H1 (cell line): ENCODE results near the gene ZNF658. TPM values are rescaled to one million over a fixed set of nuclear protein-coding genes. Genes with fewer than 3 reads are reported as not detected.
"Not testable (repeated sequence)": the region's sequence is repeated elsewhere in the genome, so short reads cannot be mapped to it uniquely, and the experiment has no call there.

Source experiments
- CTCF ChIA-PET: fragments of 300-600 bp; sonication (Branson Sonifier 250); formaldehyde crosslinking; loops from one replicate; lab custom pipeline; 2021; ENCODE audit not compliant: partially characterized antibody; lab: Charles Lee
- POLR2A ChIA-PET: fragments of 300-600 bp; sonication (Branson Sonifier 250); formaldehyde crosslinking; loops from one replicate; lab custom pipeline; 2021; ENCODE audit warnings: inconsistent platforms; ENCODE audit not compliant: partially characterized antibody; lab: Charles Lee
- DNase-seq, 2 experiments: peaks; one replicate each; pipeline versions ENCODE4 v3.0.0 to v3.0.0-alpha.2; 2010 to 2022; ENCODE audit warnings: low spot score in 2 of 2, low read depth in 1 of 2, mixed read lengths in 1 of 2
- FAIRE-seq: peaks from 2 replicates; lab custom pipeline; 2011; peaks lifted over from hg19 to GRCh38; lab: Jason Lieb, UNC
- H2AFZ ChIP-seq: 2 replicates; pipeline ENCODE4 v1.8.1; 2012; ENCODE audit warnings: low read length, inconsistent platforms
- H2AK5ac ChIP-seq: 2 replicates; pipeline ENCODE4 v1.6.1; 2013; ENCODE audit warnings: low read depth, low read length
- H2BK120ac ChIP-seq: replicated peaks from 2 replicates; pipeline ENCODE3; 2013; ENCODE audit warnings: low read depth, low read length, inconsistent platforms
- H2BK12ac ChIP-seq: 2 replicates; pipeline ENCODE4 v1.6.1; 2013; ENCODE audit warnings: low read depth, low read length
- H2BK15ac ChIP-seq: 2 replicates; pipeline ENCODE4 v1.6.1; 2013; ENCODE audit warnings: low read length
- H2BK20ac ChIP-seq: 2 replicates; pipeline ENCODE4 v1.6.1; 2013; ENCODE audit warnings: low read length
- H2BK5ac ChIP-seq: 2 replicates; pipeline ENCODE4 v1.6.1; 2013; ENCODE audit warnings: low read depth, low read length
- H3K14ac ChIP-seq: 2 replicates; pipeline ENCODE4 v1.6.1; 2013; ENCODE audit warnings: inconsistent platforms; ENCODE audit not compliant: insufficient read length
- H3K18ac ChIP-seq: 2 replicates; pipeline ENCODE4 v1.6.1; 2013; ENCODE audit warnings: low read length; ENCODE audit errors: extremely low read depth
- H3K23ac ChIP-seq: 2 replicates; pipeline ENCODE4 v1.6.1; 2013; ENCODE audit warnings: inconsistent platforms; ENCODE audit not compliant: insufficient read length
- H3K23me2 ChIP-seq: 2 replicates; pipeline ENCODE4 v1.6.1; 2013; ENCODE audit warnings: low read depth, low read length
- H3K27ac ChIP-seq: 2 replicates; pipeline ENCODE4 v1.6.1; 2011; ENCODE audit warnings: low read depth, low read length, inconsistent platforms
- H3K27me3 ChIP-seq, 4 experiments: replicated peaks in 1 of 4; 1 replicate in 1 of 4; 2 replicates in 3 of 4; pipeline versions ENCODE4 v1.6.1 to v1.8.1; 2011 to 2013; ENCODE audit warnings: low read length in 3 of 4, mild to moderate bottlenecking in 3 of 4, inconsistent platforms in 2 of 4, mixed read lengths in 2 of 4, moderate library complexity in 1 of 4; ENCODE audit not compliant: control insufficient read depth in 3 of 4, insufficient read depth in 3 of 4; ENCODE audit errors: extremely low read depth in 1 of 4
- H3K36me3 ChIP-seq, 4 experiments: 2 replicates each; pipeline versions ENCODE4 v1.6.1 to v1.8.1; 2011 to 2013; ENCODE audit warnings: mild to moderate bottlenecking in 4 of 4, low read length in 3 of 4, moderate library complexity in 2 of 4, control low read depth in 1 of 4, inconsistent platforms in 1 of 4; ENCODE audit not compliant: insufficient read depth in 4 of 4, control insufficient read depth in 2 of 4
- H3K4ac ChIP-seq: replicated peaks from 2 replicates; pipeline ENCODE3; 2013; ENCODE audit warnings: low read length, low read depth, mixed read lengths, inconsistent platforms; ENCODE audit not compliant: insufficient read length
- H3K4me1 ChIP-seq, 4 experiments: replicated peaks in 1 of 4; 1 replicate in 1 of 4; 2 replicates in 3 of 4; pipeline versions ENCODE4 v1.6.1 to v1.8.1; 2011 to 2013; ENCODE audit warnings: low read length in 3 of 4, inconsistent platforms in 2 of 4, mixed read lengths in 1 of 4; ENCODE audit not compliant: insufficient read depth in 4 of 4, control insufficient read depth in 3 of 4
- H3K4me2 ChIP-seq, 2 experiments: 2 replicates each; pipeline versions ENCODE4 v1.6.1 to v1.8.1; 2011 to 2013; ENCODE audit warnings: low read depth in 2 of 2, low read length in 2 of 2, control low read depth in 1 of 2, inconsistent platforms in 1 of 2, mild to moderate bottlenecking in 1 of 2; ENCODE audit not compliant: insufficient read depth in 1 of 2
- H3K4me3 ChIP-seq, 4 experiments: fragments of 200-600, 300-600 bp in 1 of 4; sonication (generic), shearing (Covaris generic), sonication (Bioruptor Twin) in 1 of 4; 2 replicates each; pipeline versions ENCODE4 v1.5.1 to v1.8.1; 2011 to 2016; ENCODE audit warnings: low read length in 4 of 4, low read depth in 3 of 4, control low read depth in 2 of 4, inconsistent platforms in 2 of 4, mild to moderate bottlenecking in 2 of 4, mixed read lengths in 1 of 4, moderate library complexity in 1 of 4; ENCODE audit not compliant: insufficient read depth in 2 of 4; ENCODE audit errors: extremely low read depth in 1 of 4
- H3K56ac ChIP-seq: replicated peaks from 2 replicates; pipeline ENCODE3; 2013; ENCODE audit warnings: low read depth, mild to moderate bottlenecking, mixed read lengths, low read length, inconsistent platforms; ENCODE audit not compliant: insufficient read length
- H3K79me1 ChIP-seq: 2 replicates; pipeline ENCODE4 v1.6.1; 2013; ENCODE audit warnings: low read depth, low read length, control low read depth
- H3K79me2 ChIP-seq, 2 experiments: 2 replicates each; pipeline versions ENCODE4 v1.6.1 to v1.8.1; 2012 to 2013; ENCODE audit warnings: low read length in 2 of 2, mild to moderate bottlenecking in 2 of 2, inconsistent platforms in 1 of 2; ENCODE audit not compliant: insufficient read depth in 2 of 2, control insufficient read depth in 1 of 2
- H3K9ac ChIP-seq, 4 experiments: replicated peaks in 1 of 4; 1 replicate in 1 of 4; 2 replicates in 3 of 4; pipeline versions ENCODE4 v1.6.1 to v1.8.1; 2011 to 2013; ENCODE audit warnings: low read depth in 3 of 4, low read length in 3 of 4, control low read depth in 2 of 4, mild to moderate bottlenecking in 2 of 4, moderate library complexity in 2 of 4, inconsistent platforms in 1 of 4; ENCODE audit errors: extremely low read depth in 1 of 4
- H3K9me3 ChIP-seq, 2 experiments: 2 replicates each; pipeline versions ENCODE4 v1.6.1 to v1.8.1; 2012 to 2013; ENCODE audit warnings: mild to moderate bottlenecking in 2 of 2, moderate library complexity in 2 of 2, control low read depth in 1 of 2, inconsistent platforms in 1 of 2, low read depth in 1 of 2, low read length in 1 of 2, mixed read lengths in 1 of 2; ENCODE audit not compliant: insufficient read depth in 2 of 2
- H4K20me1 ChIP-seq, 2 experiments: replicated peaks in 1 of 2; 2 replicates each; pipeline versions ENCODE3 to v1.8.1; 2011 to 2013; ENCODE audit warnings: inconsistent platforms in 2 of 2, low read length in 2 of 2, mild to moderate bottlenecking in 1 of 2; ENCODE audit not compliant: insufficient read depth in 2 of 2, control insufficient read depth in 1 of 2
- H4K5ac ChIP-seq: 2 replicates; pipeline ENCODE4 v1.6.1; 2013; ENCODE audit warnings: low read length, low read depth, mixed read lengths, inconsistent platforms; ENCODE audit not compliant: insufficient read length
- H4K8ac ChIP-seq: 2 replicates; pipeline ENCODE4 v1.8.0; 2013; ENCODE audit warnings: mild to moderate bottlenecking, moderate library complexity, low read length, inconsistent platforms; ENCODE audit not compliant: insufficient read depth; ENCODE audit errors: extremely low read depth
- H4K91ac ChIP-seq: replicated peaks from 2 replicates; pipeline ENCODE3; 2013; ENCODE audit warnings: low read length, mixed read lengths, inconsistent platforms; ENCODE audit not compliant: insufficient read length
- WGBS, 2 experiments: shearing (Covaris generic) in 1 of 2; methylation state at CpG; one replicate each; pipeline versions ENCODE4 v1.1.6 to v1.1.7; 2013 to 2015; ENCODE audit warnings: low lambda C conversion rate in 2 of 2, mixed read lengths in 2 of 2, inconsistent platforms in 1 of 2, low coverage in 1 of 2, missing lambda C conversion rate in 1 of 2; ENCODE audit not compliant: insufficient replicate concordance in 2 of 2, insufficient coverage in 1 of 2, insufficient read length in 1 of 2; ENCODE audit errors: extremely low coverage in 1 of 2, missing lambda C conversion rate in 1 of 2; 5-methylcytosine and 5-hydroxymethylcytosine counted together
- polyA plus RNA-seq, 7 experiments: library from polyadenylated mRNA; depleted of rRNA in 3 of 7; stranded (reverse) in 5 of 7; unstranded in 2 of 7; fragments of >200 nt in 5 of 7; fragments of 200-250 nt in 2 of 7; gene quantifications; 1 replicate in 5 of 7; 2 replicates in 1 of 7; 4 replicates in 1 of 7; pipeline versions ENCODE4 v1.2.1 to v1.2.3, GENCODE V29; 2011 to 2013; ENCODE audit warnings: missing spikeins in 2 of 7, mixed read lengths in 2 of 7
- total RNA-seq: library from RNA; stranded (reverse); fragmentation: NEBNext Ultra II Directional; extraction: Animal tissue kit (Norgen Biotek cat#: 25700); gene quantifications from 2 replicates; pipeline ENCODE4 v1.2.1, GENCODE V29; 2021

The ZNF658 gene
- total and polyA plus RNA-seq, 2 of the 8 experiments (the other 6 are each of a cell fraction or from before 2014, with no cell fraction given) = 0.80 to 5.0 TPM

- H3K27ac ChIP-seq, H4K20me1 ChIP-seq, H2BK5ac ChIP-seq, H2AK5ac ChIP-seq, H2BK15ac ChIP-seq, H2BK12ac ChIP-seq, H4K8ac ChIP-seq, H4K91ac ChIP-seq, H3K27me3 ChIP-seq, H3K4ac ChIP-seq, H3K4me1 ChIP-seq, CTCF ChIA-PET, H3K36me3 ChIP-seq, H3K9me3 ChIP-seq, FAIRE-seq, H3K14ac ChIP-seq, H3K23ac ChIP-seq, H3K56ac ChIP-seq, H4K5ac ChIP-seq, H3K4me3 ChIP-seq, H3K79me1 ChIP-seq, POLR2A ChIA-PET, H3K9ac ChIP-seq, DNase-seq, H3K18ac ChIP-seq, H3K4me2 ChIP-seq, H2BK20ac ChIP-seq, H2AFZ ChIP-seq, H3K79me2 ChIP-seq, H2BK120ac ChIP-seq, H3K23me2 ChIP-seq: not testable (repeated sequence)
- WGBS, 2 experiments = 90% methylated on average over 4 of the region's 5 CpGs; no CpG with 5 or more reads in 1 of the 2 experiments
Observed at GRCh38 chr9:66942400-66943155, 42.1 kb downstream of the ZNF658 start.

- H4K20me1 ChIP-seq, H2BK20ac ChIP-seq, H3K4me3 ChIP-seq, H4K91ac ChIP-seq, H3K9me3 ChIP-seq, H3K27me3 ChIP-seq, H3K4me1 ChIP-seq, H3K56ac ChIP-seq, H3K23me2 ChIP-seq, H3K4ac ChIP-seq, H4K8ac ChIP-seq, H3K18ac ChIP-seq, CTCF ChIA-PET, H4K5ac ChIP-seq, H2BK15ac ChIP-seq, H2AK5ac ChIP-seq, H3K27ac ChIP-seq, H3K14ac ChIP-seq, DNase-seq, H2BK5ac ChIP-seq, H2BK12ac ChIP-seq, H3K79me2 ChIP-seq, POLR2A ChIA-PET, H2BK120ac ChIP-seq, FAIRE-seq, H3K9ac ChIP-seq, H2AFZ ChIP-seq, H3K23ac ChIP-seq, H3K36me3 ChIP-seq, H3K4me2 ChIP-seq, H3K79me1 ChIP-seq: not testable (repeated sequence)
- WGBS, 2 experiments = 97% methylated on average over 9 of the region's 11 CpGs; no CpG with 5 or more reads in 1 of the 2 experiments
Observed at GRCh38 chr9:66952576-66952975, 52.1 kb downstream of the ZNF658 start.
